HG03432 (cell line): ENCODE results near the gene WNT5B.
"Not testable (repeated sequence)": the region's sequence is repeated elsewhere in the genome, so short reads cannot be mapped to it uniquely, and the experiment has no call there.

Experiments
- ATAC-seq: cut with Tn5 transposase; IDR thresholded peaks from one replicate; pipeline ENCODE4 v1.9.1; 2021; ENCODE audit warnings: mild to moderate bottlenecking, moderate library complexity; ENCODE audit not compliant: unreplicated experiment

The WNT5B gene

GRCh38 chr12:1681493-1681807 is 52.4 kb downstream of the WNT5B start:
- ATAC-seq = no peak

- no peak for ATAC-seq
Observed at GRCh38 chr12:1688086-1688710, 59.2 kb downstream of the WNT5B start.

- ATAC-seq = peak; percentile 95
Observed at GRCh38 chr12:1690578-1691122, 61.6 kb downstream of the WNT5B start, which contains the start of gene ADIPOR2. Gene ADIPOR2 (plus strand): TSS chr12:1691070. CDS start chr12:1754344, 63,274 bp downstream.

- ATAC-seq = peak; percentile 47
Observed at GRCh38 chr12:1691123-1692007, 62.3 kb downstream of the WNT5B start.

- no peak for ATAC-seq
Observed at GRCh38 chr12:1692226-1692625, 63.2 kb downstream of the WNT5B start.

- no peak for ATAC-seq
Observed at GRCh38 chr12:1692895-1693610, 64.0 kb downstream of the WNT5B start.

- not testable (repeated sequence) for ATAC-seq
Observed at GRCh38 chr12:1695097-1695496, 66.1 kb downstream of the WNT5B start.

GRCh38 chr12:1695886-1696670 is 67.0 kb downstream of the WNT5B start:
- no peak for ATAC-seq

- no peak for ATAC-seq
Observed at GRCh38 chr12:1696800-1697199, 67.8 kb downstream of the WNT5B start.
